GM12878 (cell line): ENCODE data around the gene COL27A1.

Source experiments
- BCLAF1 ChIP-seq: fragments of 450-650 bp; IDR thresholded peaks from 2 replicates; pipeline ENCODE4 v1.6.1; 2017; ENCODE audit warnings: antibody characterized with exemption, mild to moderate bottlenecking, moderate library complexity
- BHLHE40 ChIP-seq, 2 experiments: fragments of 450-650 bp in 1 of 2; IDR thresholded peaks; 2 replicates each; pipeline ENCODE4 v1.6.1; 2011 to 2017; ENCODE audit warnings: low read depth in 2 of 2, borderline replicate concordance in 1 of 2, improper control_type of control experiment in 1 of 2, low read length in 1 of 2, mild to moderate bottlenecking in 1 of 2
- CTCF ChIP-seq, 3 experiments: IDR thresholded peaks in 2 of 3; conservative IDR thresholded peaks in 1 of 3; 2 replicates each; pipeline ENCODE4 v1.5.1; 2011; ENCODE audit warnings: low read depth in 3 of 3, low read length in 3 of 3, mild to moderate bottlenecking in 3 of 3, control low read depth in 2 of 3, moderate library complexity in 2 of 3, inconsistent platforms in 1 of 3, mixed read lengths in 1 of 3; ENCODE audit not compliant: control insufficient read depth in 2 of 3, insufficient read depth in 1 of 3; ENCODE audit errors: extremely low read depth in 1 of 3
- ETV6 ChIP-seq, 2 experiments: fragments of 450-650 bp in 1 of 2; IDR thresholded peaks in 1 of 2; conservative IDR thresholded peaks in 1 of 2; 2 replicates each; pipeline ENCODE4 v1.6.1; 2014; ENCODE audit warnings: antibody characterized with exemption in 1 of 2, borderline replicate concordance in 1 of 2, low read depth in 1 of 2, mild to moderate bottlenecking in 1 of 2, moderate library complexity in 1 of 2
- EZH2 ChIP-seq: IDR thresholded peaks from 2 replicates; pipeline ENCODE4 v1.6.1; 2012; ENCODE audit warnings: low read depth, mild to moderate bottlenecking, control low read depth, inconsistent platforms, low read length, borderline replicate concordance; ENCODE audit not compliant: control insufficient read depth
- GABPA ChIP-seq: IDR thresholded peaks from 2 replicates; pipeline ENCODE4 v1.6.1; 2014; ENCODE audit warnings: antibody characterized with exemption, low read depth, mild to moderate bottlenecking, inconsistent platforms
- MXI1 ChIP-seq: fragments of 150-350 bp; IDR thresholded peaks from 2 replicates; pipeline ENCODE4 v1.6.1; 2011; ENCODE audit warnings: low read depth, mild to moderate bottlenecking, inconsistent platforms, low read length, improper control_type of control experiment
- RAD51 ChIP-seq: fragments of 450-650 bp; IDR thresholded peaks from 2 replicates; pipeline ENCODE4 v1.6.1; 2016; ENCODE audit warnings: moderate library complexity, mild to moderate bottlenecking, inconsistent platforms
- ZBTB11 ChIP-seq: fragments of 450-650 bp; formaldehyde crosslinking; IDR thresholded peaks from 2 replicates; pipeline ENCODE4 v1.5.0; 2022; ENCODE audit warnings: mild to moderate bottlenecking, missing genetic modification characterization

- TF ChIP-seq BHLHE40 (IDR thresholded peaks at IDR 0.05; ENCODE audit: borderline replicate concordance in 1 of 2, low read depth in 2 of 2, low read length in 1 of 2) (no peak), ETV6 (conservative IDR thresholded peaks at IDR 0.05 in 1 of 2, IDR thresholded peaks at IDR 0.05 in 1 of 2; ENCODE audit: borderline replicate concordance in 1 of 2, low read depth in 1 of 2) (no peak), GABPA (no peak), ZBTB11 (CRISPR knock-in tag) (no peak), RAD51 (no peak), CTCF (IDR thresholded peaks at IDR 0.05 in 2 of 3, conservative IDR thresholded peaks at IDR 0.05 in 1 of 3; ENCODE audit: control insufficient read depth in 2 of 3, extremely low read depth in 1 of 3, insufficient read depth in 1 of 3, low read depth in 3 of 3, low read length in 3 of 3) (no peak), BCLAF1 (no peak), EZH2 (no peak), MXI1 (no peak)
Measured at GRCh38 chr9:114117996-114118830, 37.1 kb upstream of the COL27A1 start.
